Mammary epithelial cell (primary cell): ENCODE data around the gene FHDC1.

Experiments used
- CTCF ChIP-seq, 2 donors: IDR thresholded peaks in 1 of 2; conservative IDR thresholded peaks in 1 of 2; 2 replicates each; pipeline ENCODE4 v1.5.1; 2011 to 2012; ENCODE audit warnings: inconsistent platforms in 2 of 2, low read length in 2 of 2, mild to moderate bottlenecking in 2 of 2, control low read depth in 1 of 2, low read depth in 1 of 2; ENCODE audit not compliant: insufficient read depth in 1 of 2; ENCODE audit errors: extremely low read depth in 1 of 2
- EZH2 ChIP-seq: IDR thresholded peaks from 2 replicates; pipeline ENCODE4 v1.6.1; 2012; ENCODE audit warnings: low read length, inconsistent platforms, borderline replicate concordance

- no peak for TF ChIP-seq CTCF (conservative IDR thresholded peaks at IDR 0.05 in 1 of 2, IDR thresholded peaks at IDR 0.05 in 1 of 2; ENCODE audit: extremely low read depth in 1 of 2, insufficient read depth in 1 of 2, low read depth in 1 of 2, low read length in 2 of 2)
- TF ChIP-seq EZH2, result no peak
Measured at GRCh38 chr4:153001626-153002025, 65.5 kb downstream of the FHDC1 start.
